OCI-LY7 (cell line): ENCODE measurements around the gene GLO1. TPM values are rescaled to one million over a fixed set of nuclear protein-coding genes. Genes with fewer than 3 reads are reported as not detected.

ENCODE experiments used
- BruUV-seq: library from RNA; stranded (reverse); fragments of 400-500 nt; replicated peaks from 2 replicates; lab custom pipeline; 2021; lab: Mats Ljungman, UMichigan
- CTCF ChIA-PET: fragments of 300-600 bp; sonication (Branson Sonifier 250); formaldehyde crosslinking; loops from one replicate; lab custom pipeline; 2022; ENCODE audit warnings: antibody characterized with exemption; ENCODE audit not compliant: unreplicated experiment; lab: Charles Lee
- POLR2A ChIA-PET: fragments of 300-600 bp; sonication (Branson Sonifier 250); formaldehyde crosslinking; loops from one replicate; lab custom pipeline; 2022; ENCODE audit warnings: antibody characterized with exemption; lab: Charles Lee
- DNase-seq: peaks from one replicate; pipeline ENCODE4 v3.0.0-alpha.2; 2015; ENCODE audit warnings: low spot score
- H2AFZ ChIP-seq: fragments of 200-600 bp; sonication (generic), shearing (Covaris generic); 2 replicates; pipeline ENCODE4 v1.6.1; 2014; ENCODE audit warnings: mild to moderate bottlenecking, antibody characterized with exemption, low read length, moderate library complexity
- H3K27ac ChIP-seq: fragments of 200-600 bp; sonication (generic); 2 replicates; pipeline ENCODE4 v1.5.1; 2014; ENCODE audit warnings: mixed run types, low read depth, mild to moderate bottlenecking, moderate library complexity, low read length, inconsistent platforms; ENCODE audit not compliant: poor library complexity, severe bottlenecking
- H3K36me3 ChIP-seq: fragments of 200-600 bp; sonication (generic); 2 replicates; pipeline ENCODE4 v1.6.1; 2014; ENCODE audit warnings: mild to moderate bottlenecking, antibody characterized with exemption, low read length, moderate library complexity, mixed read lengths; ENCODE audit not compliant: insufficient read depth
- H3K4me1 ChIP-seq: fragments of 200-600 bp; sonication (generic); 2 replicates; pipeline ENCODE4 v1.5.1; 2014; ENCODE audit warnings: mild to moderate bottlenecking, low read length; ENCODE audit not compliant: insufficient read depth, poor library complexity, severe bottlenecking
- H3K4me2 ChIP-seq: fragments of 200-600 bp; sonication (generic); 2 replicates; pipeline ENCODE4 v1.6.1; 2014; ENCODE audit warnings: mild to moderate bottlenecking, low read length
- H3K4me3 ChIP-seq: fragments of 200-600 bp; sonication (generic); 2 replicates; pipeline ENCODE4 v1.5.1; 2014; ENCODE audit warnings: mild to moderate bottlenecking, low read depth, low read length; ENCODE audit not compliant: poor library complexity, severe bottlenecking
- H3K79me2 ChIP-seq: fragments of 200-600 bp; sonication (generic); 2 replicates; pipeline ENCODE4 v1.6.1; 2016; ENCODE audit warnings: low read depth, mild to moderate bottlenecking, low read length, moderate library complexity, mixed read lengths; ENCODE audit not compliant: insufficient read depth
- H3K9me2 ChIP-seq: fragments of 200-600 bp; sonication (generic); 2 replicates; pipeline ENCODE4 v1.6.1; 2016; ENCODE audit warnings: mild to moderate bottlenecking, low read length, mixed read lengths; ENCODE audit not compliant: insufficient read depth
- H3K9me3 ChIP-seq: fragments of 200-600 bp; sonication (generic); 2 replicates; pipeline ENCODE4 v1.6.1; 2014; ENCODE audit warnings: mild to moderate bottlenecking, mixed run types, low read length, mixed read lengths
- H4K20me1 ChIP-seq: fragments of 200-600 bp; sonication (generic); 2 replicates; pipeline ENCODE4 v1.6.1; 2014; ENCODE audit warnings: mild to moderate bottlenecking, antibody characterized with exemption, low read length, moderate library complexity, mixed read lengths; ENCODE audit not compliant: insufficient read depth
- EZH2phosphoT487 ChIP-seq: fragments of 200-600 bp; sonication (generic); IDR thresholded peaks from 2 replicates; pipeline ENCODE4 v1.6.1; 2018; ENCODE audit warnings: low read depth, borderline replicate concordance, mild to moderate bottlenecking, mixed run types, antibody characterized with exemption, low read length, moderate library complexity, mixed read lengths
- intact Hi-C: fragments of 100-400 bp; cut with micrococcal nuclease; formaldehyde crosslinking; loops from one replicate; pipeline ENCODE4 v1.10.0; 2022; ENCODE audit not compliant: unreplicated experiment
- total RNA-seq, 2 experiments: library from RNA; depleted of rRNA in 1 of 2; stranded (reverse); fragments of >200 nt in 1 of 2; shearing (Covaris generic) in 1 of 2; gene quantifications; 2 replicates each; pipeline ENCODE4 v1.2.3, GENCODE V29; 2014 to 2022
- TF ChIP-seq, protein P1 (sequence below): fragments of 200-600 bp; sonication (generic); conservative IDR thresholded peaks from 2 replicates; pipeline ENCODE4 v1.5.1; 2014; ENCODE audit warnings: mild to moderate bottlenecking, antibody characterized with exemption, low read length, moderate library complexity, mixed read lengths

The GLO1 gene
- total RNA-seq, 2 experiments from 2014 or later, result 92.2 to 93.2 TPM

DNA sequence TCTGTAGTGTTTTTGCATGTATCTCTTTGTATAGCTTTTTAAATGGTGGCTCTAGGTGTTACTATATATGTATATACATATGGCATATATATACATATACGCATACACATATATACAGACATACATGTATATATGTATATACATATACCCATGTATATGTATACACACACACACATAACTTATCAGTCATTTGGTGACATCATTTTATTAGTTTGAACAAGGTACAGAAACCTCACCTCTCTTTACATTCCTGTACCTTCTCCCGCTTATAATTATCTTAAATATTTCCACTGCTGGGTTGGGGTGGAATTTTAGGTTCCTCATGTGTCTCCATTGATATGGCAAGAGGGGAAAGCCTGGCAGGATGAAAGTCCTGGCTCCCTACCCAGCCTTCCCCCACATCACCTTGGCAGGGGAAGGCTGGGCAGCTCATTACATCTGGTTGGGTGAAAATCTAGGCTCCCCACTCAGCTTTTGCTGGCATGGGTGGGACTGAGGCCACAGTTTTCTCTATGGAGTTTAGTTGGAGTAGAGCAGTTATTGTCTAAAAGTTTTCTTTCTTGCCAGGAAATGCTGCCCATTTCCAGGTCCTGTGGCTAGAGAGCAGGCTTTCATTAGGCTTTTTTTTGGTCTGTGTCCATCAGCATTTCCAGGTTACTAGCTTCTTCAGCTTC, 7.6 kb downstream of the GLO1 start:
- Histone ChIP-seq H4K20me1 (peaks cover 8% of the 10 kb centered on the region; the same call in 1 of the 2 replicates), H2AFZ (no peak overlapping the region), H3K4me3 (no peak overlapping the region), H3K36me3 (peaks cover 64% of the 10 kb centered on the region), H3K79me2 (peaks cover 68% of the 10 kb centered on the region), H3K9me2 (no peaks in the 10 kb centered on the region), H3K4me1 (no peaks in the 10 kb centered on the region), H3K9me3 (peaks cover 22% of the 10 kb centered on the region), H3K4me2 (no peak overlapping the region), H3K27ac (no peak overlapping the region)
- intact Hi-C loops, result no loop called here
- BruUV-seq, result no TSS peak
- POLR2A ChIA-PET, result no interaction called here
- no peak for DNase-seq
- CTCF ChIA-PET, result no interaction called here
- TF ChIP-seq, protein P1, sequence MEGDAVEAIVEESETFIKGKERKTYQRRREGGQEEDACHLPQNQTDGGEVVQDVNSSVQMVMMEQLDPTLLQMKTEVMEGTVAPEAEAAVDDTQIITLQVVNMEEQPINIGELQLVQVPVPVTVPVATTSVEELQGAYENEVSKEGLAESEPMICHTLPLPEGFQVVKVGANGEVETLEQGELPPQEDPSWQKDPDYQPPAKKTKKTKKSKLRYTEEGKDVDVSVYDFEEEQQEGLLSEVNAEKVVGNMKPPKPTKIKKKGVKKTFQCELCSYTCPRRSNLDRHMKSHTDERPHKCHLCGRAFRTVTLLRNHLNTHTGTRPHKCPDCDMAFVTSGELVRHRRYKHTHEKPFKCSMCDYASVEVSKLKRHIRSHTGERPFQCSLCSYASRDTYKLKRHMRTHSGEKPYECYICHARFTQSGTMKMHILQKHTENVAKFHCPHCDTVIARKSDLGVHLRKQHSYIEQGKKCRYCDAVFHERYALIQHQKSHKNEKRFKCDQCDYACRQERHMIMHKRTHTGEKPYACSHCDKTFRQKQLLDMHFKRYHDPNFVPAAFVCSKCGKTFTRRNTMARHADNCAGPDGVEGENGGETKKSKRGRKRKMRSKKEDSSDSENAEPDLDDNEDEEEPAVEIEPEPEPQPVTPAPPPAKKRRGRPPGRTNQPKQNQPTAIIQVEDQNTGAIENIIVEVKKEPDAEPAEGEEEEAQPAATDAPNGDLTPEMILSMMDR, result no peak
- TF ChIP-seq EZH2phosphoT487, result no peak

DNA sequence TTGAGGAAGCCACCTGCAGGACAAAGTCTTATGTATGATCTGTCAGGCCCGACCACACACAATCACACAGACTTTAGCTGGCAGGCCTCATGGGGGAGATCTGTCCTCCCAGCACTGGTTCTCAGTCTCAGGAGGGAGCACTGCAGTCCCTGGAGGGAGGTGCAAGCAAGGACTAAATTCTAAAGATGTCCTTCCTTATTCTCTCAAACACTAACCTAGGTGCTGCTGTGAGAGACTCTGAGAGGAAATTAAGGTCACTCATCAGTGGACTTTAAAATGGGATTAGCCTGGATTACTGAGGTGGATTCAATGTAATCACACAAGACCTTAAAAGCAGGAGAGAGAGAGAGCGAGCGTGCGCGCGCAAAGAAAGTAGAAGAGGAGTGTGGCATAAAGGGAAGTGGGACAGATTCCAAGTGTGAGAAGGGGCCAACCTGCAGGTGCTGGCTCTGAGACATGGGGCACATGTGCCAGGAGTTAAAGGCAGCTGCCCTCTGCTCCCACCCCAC, 14.3 kb downstream of the GLO1 start:
- intact Hi-C loops, result no loop called here
- ChIA-PET CTCF (no interaction called here), POLR2A (no interaction called here)
- Histone ChIP-seq H2AFZ (no peak overlapping the region), H3K9me3 (0 out of 2 replicates have a peak, but pooled peaks cover 4% of the 10 kb centered on the region), H3K4me2 (no peak overlapping the region), H3K27ac (no peak overlapping the region), H3K4me3 (no peak overlapping the region), H4K20me1 (peaks cover 19% of the 10 kb centered on the region), H3K9me2 (no peaks in the 10 kb centered on the region), H3K36me3 (peaks cover 46% of the 10 kb centered on the region), H3K79me2 (peaks cover 49% of the 10 kb centered on the region; the same call in 1 of the 2 replicates), H3K4me1 (peaks cover 9% of the 10 kb centered on the region)
- BruUV-seq, result no TSS peak
- DNase-seq, result peak; percentile 50
- no peak for TF ChIP-seq EZH2phosphoT487
- TF ChIP-seq, protein P1, result no peak

DNA sequence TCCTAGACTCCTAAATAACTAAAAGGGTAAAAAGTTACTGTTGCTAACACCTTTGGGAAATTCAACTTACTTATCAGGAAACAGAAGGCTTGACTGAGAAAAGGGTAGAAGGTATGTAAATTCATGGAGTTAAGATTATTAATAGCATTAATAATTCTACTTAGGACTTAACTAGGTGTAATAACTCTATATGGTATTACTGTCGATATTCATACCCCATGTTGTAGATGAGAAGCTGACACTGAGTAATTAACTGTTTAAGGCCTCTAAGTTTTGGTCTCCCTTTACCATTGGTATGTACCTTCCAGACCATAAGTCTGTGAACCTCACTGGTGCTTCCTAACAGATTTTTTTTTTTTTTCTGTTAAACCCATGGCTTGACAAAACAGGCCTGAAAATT, 15.4 kb downstream of the GLO1 start:
- Histone ChIP-seq H3K27ac (no peak overlapping the region), H3K79me2 (peaks cover 44% of the 10 kb centered on the region; the same call in 1 of the 2 replicates), H3K4me2 (no peak overlapping the region), H2AFZ (no peak overlapping the region), H3K4me1 (peaks cover 9% of the 10 kb centered on the region), H3K36me3 (peaks cover 53% of the 10 kb centered on the region), H4K20me1 (peaks cover 19% of the 10 kb centered on the region), H3K4me3 (no peak overlapping the region), H3K9me2 (no peaks in the 10 kb centered on the region), H3K9me3 (0 out of 2 replicates have a peak, but pooled peaks cover 4% of the 10 kb centered on the region)
- DNase-seq, result no peak
- intact Hi-C loops, result no loop called here
- BruUV-seq, result no TSS peak
- ChIA-PET CTCF (no interaction called here), POLR2A (no interaction called here)
- TF ChIP-seq EZH2phosphoT487, result no peak
